Measurements from ENCODE around the gene JARID2. TPM values are rescaled to one million over a fixed set of nuclear protein-coding genes. Genes with fewer than 3 reads are reported as not detected.

The JARID2 gene
- total RNA-seq, 1 donor from 2014 or later = 12.5 TPM

GRCh38 chr6:15340105-15340601 is 94.3 kb downstream of the JARID2 start:
- TF ChIP-seq CTCF (IDR thresholded peaks at IDR 0.05) = no peak
- Mint-ChIP-seq H3K4me1 (ENCODE audit: unreplicated experiment) (peaks cover 30% of the 10 kb centered on the region), H3K36me3 (ENCODE audit: unreplicated experiment) (no peaks in the 10 kb centered on the region), H3K27me3 (ENCODE audit: unreplicated experiment) (no peaks in the 10 kb centered on the region), H3K4me3 (ENCODE audit: unreplicated experiment) (no peak overlapping the region), H3K27ac (ENCODE audit: unreplicated experiment) (no peak overlapping the region), H3K9me3 (ENCODE audit: unreplicated experiment) (no peaks in the 10 kb centered on the region)
- no peak for DNase-seq (ENCODE audit: extremely low spot score, unreplicated experiment)

GRCh38 chr6:15340775-15341174 is 94.9 kb downstream of the JARID2 start:
- Mint-ChIP-seq H3K36me3 (ENCODE audit: unreplicated experiment) (no peaks in the 10 kb centered on the region), H3K4me1 (ENCODE audit: unreplicated experiment) (peaks cover 30% of the 10 kb centered on the region), H3K27ac (ENCODE audit: unreplicated experiment) (no peak overlapping the region), H3K9me3 (ENCODE audit: unreplicated experiment) (no peaks in the 10 kb centered on the region), H3K4me3 (ENCODE audit: unreplicated experiment) (no peak overlapping the region), H3K27me3 (ENCODE audit: unreplicated experiment) (no peaks in the 10 kb centered on the region)
- TF ChIP-seq CTCF (IDR thresholded peaks at IDR 0.05) = no peak
- DNase-seq (ENCODE audit: extremely low spot score, unreplicated experiment) = no peak

- Mint-ChIP-seq H3K27ac (ENCODE audit: unreplicated experiment) (no peak overlapping the region), H3K4me1 (ENCODE audit: unreplicated experiment) (peaks cover 32% of the 10 kb centered on the region), H3K36me3 (ENCODE audit: unreplicated experiment) (no peaks in the 10 kb centered on the region), H3K9me3 (ENCODE audit: unreplicated experiment) (no peaks in the 10 kb centered on the region), H3K4me3 (ENCODE audit: unreplicated experiment) (no peak overlapping the region), H3K27me3 (ENCODE audit: unreplicated experiment) (no peaks in the 10 kb centered on the region)
- no peak for DNase-seq (ENCODE audit: extremely low spot score, unreplicated experiment)
- no peak for TF ChIP-seq CTCF (IDR thresholded peaks at IDR 0.05)
Observed at GRCh38 chr6:15341311-15342001, 95.6 kb downstream of the JARID2 start.

- no peak for TF ChIP-seq CTCF (IDR thresholded peaks at IDR 0.05)
- Mint-ChIP-seq H3K4me1 (ENCODE audit: unreplicated experiment) (peaks cover 33% of the 10 kb centered on the region), H3K27me3 (ENCODE audit: unreplicated experiment) (no peaks in the 10 kb centered on the region)
Observed at GRCh38 chr6:15342114-15342513, 96.2 kb downstream of the JARID2 start.

GRCh38 chr6:15343490-15344191 is 97.8 kb downstream of the JARID2 start:
- no peak for TF ChIP-seq CTCF (IDR thresholded peaks at IDR 0.05)
- H3K4me1 Mint-ChIP-seq (ENCODE audit: unreplicated experiment) = peaks cover 37% of the 10 kb centered on the region
- no peaks in the 10 kb centered on the region for H3K36me3 Mint-ChIP-seq (ENCODE audit: unreplicated experiment)
- H3K27ac Mint-ChIP-seq (ENCODE audit: unreplicated experiment) = no peak overlapping the region
- DNase-seq (ENCODE audit: extremely low spot score, unreplicated experiment) = no peak
- no peaks in the 10 kb centered on the region for H3K27me3 Mint-ChIP-seq (ENCODE audit: unreplicated experiment)
- H3K9me3 Mint-ChIP-seq (ENCODE audit: unreplicated experiment) = no peaks in the 10 kb centered on the region
- no peak overlapping the region for H3K4me3 Mint-ChIP-seq (ENCODE audit: unreplicated experiment)

More at GRCh38 chr6:15342114-15342513, 96.2 kb downstream of the JARID2 start:
- no peak overlapping the region for H3K4me3 Mint-ChIP-seq (ENCODE audit: unreplicated experiment)
- no peaks in the 10 kb centered on the region for H3K9me3 Mint-ChIP-seq (ENCODE audit: unreplicated experiment)
- DNase-seq (ENCODE audit: extremely low spot score, unreplicated experiment) = no peak
- no peaks in the 10 kb centered on the region for H3K36me3 Mint-ChIP-seq (ENCODE audit: unreplicated experiment)
- peak overlapping the region; percentile 9 for H3K27ac Mint-ChIP-seq (ENCODE audit: unreplicated experiment)

Measured in osteocyte (in vitro differentiated cells).